Measurements from ENCODE around the gene SUPT20HL1. TPM values are rescaled to one million over a fixed set of nuclear protein-coding genes. Genes with fewer than 3 reads are reported as not detected.
A peak's percentile ranks its signal among the peaks of the same experiment; 100 is the strongest.

SUPT20HL1 gene
- total RNA-seq, 1 experiment from 2014 or later: not detected

DNA sequence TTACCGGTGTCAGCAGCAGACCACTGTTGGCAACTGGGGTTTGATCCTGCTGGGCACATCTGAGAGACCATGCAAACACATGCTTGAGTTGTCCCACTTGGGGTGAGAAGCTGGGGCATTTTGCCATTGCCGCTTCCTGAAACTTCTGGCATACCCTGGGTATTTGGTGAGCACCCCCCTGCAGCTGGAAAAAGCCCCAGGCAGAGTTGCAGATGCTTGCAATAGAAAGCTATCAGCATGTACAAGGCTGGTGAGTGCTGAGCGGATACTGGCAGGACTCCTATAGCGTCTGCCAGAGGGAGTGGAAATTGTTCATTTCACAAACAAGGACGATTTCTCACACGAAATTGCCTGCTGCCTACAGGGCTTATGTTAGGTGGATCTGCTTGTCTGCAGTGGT, 32.3 kb downstream of the SUPT20HL1 start:
- H3K36me3 ChIP-seq (ENCODE audit: low read depth): no peaks in the 10 kb centered on the region
- no peak overlapping the region for H2AFZ ChIP-seq
- ChIA-PET CTCF (interaction anchor here (0.6 kb wide), 1 partner anchor 574 kb away, joined by 3 read pairs; no protein-coding TSS in a partner anchor), POLR2A (ENCODE audit: unreplicated experiment) (no interaction called here)
- H3K27me3 ChIP-seq (ENCODE audit: insufficient read depth, low read depth): peaks cover 8% of the 10 kb centered on the region; the same call in 1 of the 2 replicates
- no peak overlapping the region for H3K4me3 ChIP-seq
- no peaks in the 10 kb centered on the region for H3K9me3 ChIP-seq (ENCODE audit: insufficient read depth, low read depth)
- H3K4me2 ChIP-seq: no peak overlapping the region
- H4K20me1 ChIP-seq (ENCODE audit: insufficient read depth): no peaks in the 10 kb centered on the region
- H3K79me2 ChIP-seq (ENCODE audit: low read depth): no peaks in the 10 kb centered on the region
- no peak for TF ChIP-seq EZH2 (IDR thresholded peaks at IDR 0.05; ENCODE audit: low read depth)
- TF ChIP-seq, protein P1, sequence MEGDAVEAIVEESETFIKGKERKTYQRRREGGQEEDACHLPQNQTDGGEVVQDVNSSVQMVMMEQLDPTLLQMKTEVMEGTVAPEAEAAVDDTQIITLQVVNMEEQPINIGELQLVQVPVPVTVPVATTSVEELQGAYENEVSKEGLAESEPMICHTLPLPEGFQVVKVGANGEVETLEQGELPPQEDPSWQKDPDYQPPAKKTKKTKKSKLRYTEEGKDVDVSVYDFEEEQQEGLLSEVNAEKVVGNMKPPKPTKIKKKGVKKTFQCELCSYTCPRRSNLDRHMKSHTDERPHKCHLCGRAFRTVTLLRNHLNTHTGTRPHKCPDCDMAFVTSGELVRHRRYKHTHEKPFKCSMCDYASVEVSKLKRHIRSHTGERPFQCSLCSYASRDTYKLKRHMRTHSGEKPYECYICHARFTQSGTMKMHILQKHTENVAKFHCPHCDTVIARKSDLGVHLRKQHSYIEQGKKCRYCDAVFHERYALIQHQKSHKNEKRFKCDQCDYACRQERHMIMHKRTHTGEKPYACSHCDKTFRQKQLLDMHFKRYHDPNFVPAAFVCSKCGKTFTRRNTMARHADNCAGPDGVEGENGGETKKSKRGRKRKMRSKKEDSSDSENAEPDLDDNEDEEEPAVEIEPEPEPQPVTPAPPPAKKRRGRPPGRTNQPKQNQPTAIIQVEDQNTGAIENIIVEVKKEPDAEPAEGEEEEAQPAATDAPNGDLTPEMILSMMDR (conservative IDR thresholded peaks at IDR 0.05): no peak
- DNase-seq: no peak
- intact Hi-C loops (cut with micrococcal nuclease; ENCODE audit: unreplicated experiment): loop anchor here (10.0 kb wide), 1 partner anchor 308 kb away; no protein-coding TSS in a partner anchor
- no peaks in the 10 kb centered on the region for H3K9me2 ChIP-seq (ENCODE audit: insufficient read depth)
- no TSS peak for BruUV-seq (replicated peaks)
- no peaks in the 10 kb centered on the region for H3K4me1 ChIP-seq (replicated peaks; ENCODE audit: insufficient read depth)
- no peaks in the 10 kb centered on the region for H3F3A ChIP-seq (ENCODE audit: insufficient read depth, low read depth)
- no peak overlapping the region for H3K27ac ChIP-seq

DNA sequence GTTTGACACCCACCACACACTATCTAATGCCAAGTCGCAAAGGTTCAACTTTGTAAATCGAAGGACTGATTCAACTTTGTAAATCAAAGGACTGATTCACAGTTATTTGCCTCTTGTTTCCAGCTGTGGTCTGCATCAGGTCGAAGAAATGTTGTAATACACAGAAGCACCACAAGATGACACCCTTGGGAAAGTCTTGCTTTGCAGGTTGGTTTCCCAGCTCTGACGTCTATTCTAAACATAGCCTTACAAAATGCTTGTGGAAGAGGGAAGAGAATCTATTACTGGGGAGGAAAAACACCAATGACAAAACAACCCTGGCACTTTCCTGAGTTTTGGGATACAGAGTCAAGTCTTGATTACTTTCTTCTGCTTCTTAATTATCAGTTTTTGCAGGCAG, 35.3 kb downstream of the SUPT20HL1 start:
- Histone ChIP-seq H3K4me3 (no peak overlapping the region), H3K27me3 (ENCODE audit: insufficient read depth, low read depth) (peaks cover 8% of the 10 kb centered on the region; the same call in 1 of the 2 replicates), H2AFZ (no peak overlapping the region), H3K4me2 (no peak overlapping the region), H3K27ac (no peak overlapping the region), H4K20me1 (ENCODE audit: insufficient read depth) (no peaks in the 10 kb centered on the region), H3K4me1 (replicated peaks; ENCODE audit: insufficient read depth) (no peaks in the 10 kb centered on the region), H3K36me3 (ENCODE audit: low read depth) (no peaks in the 10 kb centered on the region), H3K79me2 (ENCODE audit: low read depth) (no peaks in the 10 kb centered on the region), H3K9me3 (ENCODE audit: insufficient read depth, low read depth) (no peaks in the 10 kb centered on the region), H3K9me2 (ENCODE audit: insufficient read depth) (no peaks in the 10 kb centered on the region), H3F3A (ENCODE audit: insufficient read depth, low read depth) (no peaks in the 10 kb centered on the region)
- CTCF ChIA-PET: interaction anchor here (1.0 to 2.0 kb wide), 2 partner anchors 103 to 110 kb away, joined by 4 to 14 read pairs; no protein-coding TSS in a partner anchor
- no TSS peak for BruUV-seq (replicated peaks)
- intact Hi-C loops (cut with micrococcal nuclease; ENCODE audit: unreplicated experiment): loop anchor here (1.0 to 10.0 kb wide), 3 partner anchors 104 to 747 kb away; no protein-coding TSS in a partner anchor
- peak in 1 of 2 experiments; percentile 38 for DNase-seq
- POLR2A ChIA-PET (ENCODE audit: unreplicated experiment): no interaction called here
- no peak for TF ChIP-seq EZH2 (IDR thresholded peaks at IDR 0.05; ENCODE audit: low read depth)
- TF ChIP-seq, protein P1 (conservative IDR thresholded peaks at IDR 0.05): peak; percentile 79

DNA sequence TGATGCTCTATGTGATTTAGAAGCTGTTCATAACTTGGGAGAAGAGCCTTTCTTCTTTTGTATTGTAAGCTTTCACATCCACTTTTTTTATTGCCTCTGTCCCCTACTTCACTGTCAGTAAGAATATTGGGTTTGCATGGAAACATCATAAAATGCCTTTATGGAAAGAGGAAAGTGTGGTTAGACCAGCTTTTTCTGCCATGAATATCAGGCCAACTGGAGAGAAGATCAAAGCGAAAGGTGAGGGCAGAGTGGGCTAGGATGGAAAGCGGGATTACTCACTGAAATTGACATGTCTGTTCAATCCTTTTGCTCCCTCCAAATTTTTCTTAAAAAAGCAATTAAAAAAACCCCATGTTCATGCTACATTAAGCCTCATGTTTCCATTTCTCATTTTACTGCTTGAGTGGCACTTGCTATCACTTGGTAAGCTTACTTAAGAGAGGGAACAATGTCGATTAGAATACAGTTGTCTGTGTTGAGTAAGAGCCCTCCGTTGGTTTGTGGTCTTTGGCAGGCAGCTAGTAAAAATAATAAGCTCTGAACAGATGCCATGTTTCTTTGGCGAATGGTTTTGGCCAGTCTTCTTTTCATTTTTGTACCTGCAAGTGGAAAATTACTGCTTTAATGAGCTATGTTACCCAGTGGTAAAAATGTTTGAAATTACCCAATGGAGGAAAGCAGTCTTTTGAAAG, 35.9 kb downstream of the SUPT20HL1 start:
- Histone ChIP-seq H3K27me3 (ENCODE audit: insufficient read depth, low read depth) (peaks cover 8% of the 10 kb centered on the region; the same call in 1 of the 2 replicates), H3K27ac (no peak overlapping the region), H3F3A (ENCODE audit: insufficient read depth, low read depth) (no peaks in the 10 kb centered on the region), H3K4me2 (no peak overlapping the region), H2AFZ (no peak overlapping the region), H4K20me1 (ENCODE audit: insufficient read depth) (no peaks in the 10 kb centered on the region), H3K9me2 (ENCODE audit: insufficient read depth) (no peaks in the 10 kb centered on the region), H3K9me3 (ENCODE audit: insufficient read depth, low read depth) (no peaks in the 10 kb centered on the region), H3K4me3 (no peak overlapping the region), H3K79me2 (ENCODE audit: low read depth) (no peaks in the 10 kb centered on the region), H3K4me1 (replicated peaks; ENCODE audit: insufficient read depth) (no peaks in the 10 kb centered on the region), H3K36me3 (ENCODE audit: low read depth) (no peaks in the 10 kb centered on the region)
- BruUV-seq (replicated peaks): no TSS peak
- intact Hi-C loops (cut with micrococcal nuclease; ENCODE audit: unreplicated experiment): loop anchor here (1.0 to 10.0 kb wide), 3 partner anchors 103 to 746 kb away; no protein-coding TSS in a partner anchor
- DNase-seq: no peak
- CTCF ChIA-PET: interaction anchor here (1.0 to 2.0 kb wide), 2 partner anchors 102 to 110 kb away, joined by 4 to 14 read pairs; no protein-coding TSS in a partner anchor
- POLR2A ChIA-PET (ENCODE audit: unreplicated experiment): no interaction called here
- no peak for TF ChIP-seq EZH2 (IDR thresholded peaks at IDR 0.05; ENCODE audit: low read depth)
- TF ChIP-seq, protein P1 (conservative IDR thresholded peaks at IDR 0.05): no peak

All from PC-9 (cell line).